Islet of Langerhans (tissue), 1 donor: Measurements from ENCODE around the gene EXOC7.

Experiments used
- FAIRE-seq: peaks from one replicate; lab custom pipeline; 2011; peaks lifted over from hg19 to GRCh38; lab: Jason Lieb, UNC

The EXOC7 gene

GRCh38 chr17:76119409-76120371, 16.1 kb upstream of the EXOC7 start:
- no peak for FAIRE-seq

GRCh38 chr17:76115138-76115754, 11.7 kb upstream of the EXOC7 start:
- FAIRE-seq = no peak

DNA sequence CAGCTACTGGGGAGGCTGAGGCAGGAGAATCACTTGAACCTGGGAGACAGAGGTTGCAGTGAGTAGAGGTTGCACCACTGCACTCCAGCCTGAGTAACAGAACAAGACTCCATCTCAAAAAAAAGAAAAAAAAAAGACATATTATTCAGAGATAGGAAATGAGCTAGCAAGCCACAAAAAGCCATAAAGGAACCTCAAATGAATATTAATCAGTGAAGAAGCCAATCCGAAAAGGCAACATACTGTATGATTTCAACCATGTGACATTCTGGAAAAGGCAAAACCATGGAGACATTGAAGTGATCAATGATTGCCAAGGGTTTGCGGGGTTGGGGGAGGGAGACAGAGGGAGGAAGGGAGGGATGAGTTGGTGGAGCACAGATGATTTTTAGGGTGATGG, 8.4 kb upstream of the EXOC7 start:
- no peak for FAIRE-seq

DNA sequence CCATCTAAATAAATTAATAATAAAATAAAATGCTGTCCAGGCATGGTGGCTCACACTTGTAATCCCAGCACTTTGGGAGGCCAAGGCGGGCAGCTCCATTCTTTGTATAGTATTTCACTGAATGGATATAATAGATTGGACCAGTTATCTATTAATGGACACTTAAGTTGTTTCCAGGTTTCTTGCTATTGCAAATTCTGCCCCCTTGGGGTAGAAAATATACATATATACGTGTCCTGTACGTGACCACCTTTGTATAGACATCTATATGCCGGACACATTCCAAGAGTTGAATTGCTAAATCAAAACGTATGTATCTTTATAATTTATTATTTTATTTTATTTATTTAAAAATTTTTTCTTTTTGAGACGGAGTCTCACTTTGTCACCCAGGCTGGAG, 3.9 kb upstream of the EXOC7 start:
- FAIRE-seq = no peak

- FAIRE-seq = no peak
These were observed 3.1 kb upstream of the EXOC7 start for GRCh38 chr17:76106703-76107102.

GRCh38 chr17:76104896-76105231, 1.3 kb upstream of the EXOC7 start:
- FAIRE-seq = no peak

- no peak for FAIRE-seq
These were observed 731 bp upstream of the EXOC7 start for GRCh38 chr17:76104140-76104895.

GRCh38 chr17:76102944-76103273, 678 bp downstream of the EXOC7 start:
- FAIRE-seq = no peak

DNA sequence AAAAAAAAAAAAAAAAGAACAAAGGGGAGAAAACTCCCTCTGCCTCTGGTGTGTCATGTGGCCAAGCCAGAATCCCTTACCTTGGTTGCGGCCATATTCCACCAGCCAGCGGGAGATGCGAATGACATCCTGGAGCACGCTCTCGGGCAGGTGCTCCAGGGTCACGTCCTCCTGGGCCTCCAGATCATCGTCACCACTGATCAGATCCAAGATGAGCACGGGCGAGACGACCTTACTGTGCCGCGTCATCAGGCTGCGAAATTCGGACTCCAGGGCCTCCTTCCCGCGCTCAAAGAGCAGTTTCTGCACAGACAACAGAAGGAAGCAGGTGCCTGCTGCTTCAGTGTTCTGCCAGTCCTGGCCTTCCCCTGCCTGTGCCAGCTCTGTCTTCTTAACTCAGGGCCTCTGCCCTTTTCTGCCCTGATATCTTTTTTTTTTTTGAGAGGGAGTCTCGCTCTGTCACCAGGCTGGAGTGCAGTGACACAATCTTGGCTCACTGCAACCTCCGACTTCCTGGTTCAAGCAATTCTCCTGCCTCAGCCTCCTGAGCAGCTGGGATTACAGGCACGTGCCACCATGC, 5.8 kb downstream of the EXOC7 start:
- no peak for FAIRE-seq

- FAIRE-seq = no peak
These were observed 7.6 kb downstream of the EXOC7 start for GRCh38 chr17:76095943-76096342.

DNA sequence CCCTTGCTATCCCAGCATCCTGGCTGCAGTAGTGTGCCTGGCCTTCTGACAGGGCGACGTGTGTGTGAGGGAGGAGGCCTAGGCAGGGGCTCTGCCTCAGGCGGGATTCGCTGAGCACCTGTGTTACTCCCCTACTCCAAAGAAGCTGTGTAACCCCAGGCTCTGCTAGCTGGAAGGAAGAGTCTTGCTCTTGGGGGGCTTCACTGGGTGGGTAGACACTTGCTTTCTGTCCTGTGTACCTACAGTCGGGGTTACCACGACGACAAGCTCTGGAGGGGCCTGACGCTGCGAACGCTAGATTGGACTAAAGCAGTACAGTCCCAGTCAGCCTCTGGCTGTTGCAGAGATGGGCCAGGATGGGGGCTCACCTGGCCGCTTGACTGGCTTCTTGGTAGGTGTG, 9.5 kb downstream of the EXOC7 start:
- FAIRE-seq = no peak

GRCh38 chr17:76092526-76093413, 10.8 kb downstream of the EXOC7 start:
- FAIRE-seq = no peak

- no peak for FAIRE-seq
These were observed 11.9 kb downstream of the EXOC7 start for GRCh38 chr17:76091526-76092286.

DNA sequence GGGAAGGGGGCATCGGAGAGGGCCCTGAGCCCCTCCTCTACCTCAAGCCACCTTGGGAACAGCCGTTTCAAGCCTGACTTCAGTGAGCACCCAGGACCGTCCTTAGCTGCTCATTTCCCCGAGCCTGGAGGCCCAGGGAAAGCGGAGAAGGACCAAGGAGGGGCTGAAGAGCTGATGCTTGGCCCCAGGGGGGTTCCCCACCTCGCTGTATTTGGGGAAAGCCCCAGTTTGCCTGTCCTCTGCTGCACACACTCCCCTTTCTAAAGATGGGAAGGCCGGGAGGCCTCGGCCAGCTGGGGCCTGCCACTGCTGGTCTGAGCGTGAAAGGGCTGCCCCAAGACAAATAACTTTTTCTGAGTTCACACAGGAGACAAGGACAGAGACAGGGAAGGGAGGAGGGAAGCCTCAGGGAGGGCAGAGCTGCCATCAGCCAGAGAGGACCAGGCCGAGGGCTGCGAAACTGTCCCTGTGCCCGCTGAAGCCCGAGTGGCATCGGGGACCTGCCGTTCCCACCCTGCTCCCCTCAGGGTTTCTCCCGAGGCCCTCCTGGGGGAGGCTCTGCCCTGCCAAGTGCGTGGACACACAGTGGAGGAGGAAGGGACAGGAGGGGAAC, 13.0 kb downstream of the EXOC7 start:
- FAIRE-seq = no peak

- FAIRE-seq = no peak
These were observed 13.7 kb downstream of the EXOC7 start for GRCh38 chr17:76089680-76090516.

GRCh38 chr17:76088868-76089576, 14.6 kb downstream of the EXOC7 start:
- FAIRE-seq = no peak

DNA sequence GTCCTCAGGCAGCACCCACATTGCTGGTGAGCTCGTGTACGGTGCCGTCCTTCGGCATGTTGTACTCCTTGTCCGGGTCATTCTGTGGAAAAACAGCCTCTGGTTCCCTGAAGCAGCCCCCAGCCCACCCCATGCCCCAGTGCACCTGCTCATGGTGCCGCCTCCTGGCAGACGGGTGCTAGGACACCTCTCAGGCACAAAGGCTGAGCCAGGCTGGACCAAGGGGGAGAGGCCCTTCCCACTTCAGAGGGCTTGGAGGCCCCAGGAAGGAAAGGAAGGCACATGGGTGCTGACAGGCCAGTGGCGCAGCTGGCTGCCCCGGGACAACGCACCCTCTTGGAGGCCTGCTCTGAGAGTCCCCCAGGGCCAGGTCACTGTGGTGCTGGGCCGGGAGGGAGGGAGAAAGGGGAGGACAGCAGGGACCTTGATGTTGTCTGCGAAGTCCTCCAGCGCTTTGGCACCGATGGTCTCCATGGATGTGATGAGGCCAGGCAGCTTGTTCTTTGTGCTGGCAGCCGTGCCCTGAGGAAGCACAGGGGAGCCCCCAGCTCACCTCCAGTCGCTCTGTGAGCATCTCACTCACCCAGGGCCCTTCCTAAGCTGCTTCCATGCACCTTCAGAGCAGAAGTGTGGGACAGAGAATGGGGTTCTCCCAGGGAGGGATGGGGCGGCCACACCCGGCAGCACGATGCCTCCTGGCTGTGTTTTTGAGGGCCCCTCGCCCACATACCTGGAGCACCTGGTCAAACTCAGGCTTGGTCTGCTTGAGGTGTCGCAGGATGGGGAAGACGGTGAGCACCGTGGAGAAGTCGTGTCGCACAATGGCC, 15.3 kb downstream of the EXOC7 start:
- FAIRE-seq = no peak

GRCh38 chr17:76087531-76087930, 16.1 kb downstream of the EXOC7 start:
- FAIRE-seq = no peak
